ENCODE results near the gene CNTN4. TPM values are rescaled to one million over a fixed set of nuclear protein-coding genes. Genes with fewer than 3 reads are reported as not detected.

Gene CNTN4
- total and polyA plus RNA-seq, 2 of the 8 experiments (the other 6 are each of a cell fraction or from before 2014, with no cell fraction given) = 0.41 to 2.2 TPM

DNA sequence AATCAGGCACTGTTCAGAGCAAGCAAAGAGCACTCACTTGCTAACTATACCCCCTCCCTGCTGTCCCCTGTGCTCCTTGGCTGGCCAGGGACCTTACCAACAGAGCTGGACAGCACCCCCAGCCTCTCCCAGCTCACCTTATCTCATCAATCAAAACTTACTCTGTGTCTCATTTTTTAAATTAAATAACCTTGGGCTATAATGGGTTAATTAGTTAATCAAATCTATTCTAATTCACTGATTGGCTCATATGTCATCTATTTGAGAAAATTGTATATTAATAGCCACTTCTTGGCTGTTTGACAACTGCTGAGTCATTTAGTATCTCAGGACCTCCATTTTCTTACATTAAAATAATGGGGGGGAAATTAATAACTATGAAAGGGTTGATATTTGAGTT, 988.6 kb downstream of the CNTN4 start:
- no peak overlapping the region for H3K4ac ChIP-seq (replicated peaks; ENCODE audit: insufficient read length, low read depth, low read length)
- H4K8ac ChIP-seq (ENCODE audit: extremely low read depth, insufficient read depth, low read length) = no peak overlapping the region
- H2BK15ac ChIP-seq (ENCODE audit: low read length) = no peak overlapping the region
- DNase-seq (ENCODE audit: low read depth in 1 of 2, low spot score in 2 of 2) (no peak), FAIRE-seq (no peak)
- H3K9me3 ChIP-seq (ENCODE audit: insufficient read depth in 2 of 2, low read depth in 1 of 2, low read length in 1 of 2) = no peaks in the 10 kb centered on the region
- H4K20me1 ChIP-seq (replicated peaks in 1 of 2; ENCODE audit: control insufficient read depth in 1 of 2, insufficient read depth in 2 of 2, low read length in 2 of 2) = no peaks in the 10 kb centered on the region
- H3K4me3 ChIP-seq (ENCODE audit: extremely low read depth in 1 of 4, insufficient read depth in 2 of 4, low read depth in 3 of 4, low read length in 4 of 4) = no peak overlapping the region
- no peak overlapping the region for H2BK120ac ChIP-seq (replicated peaks; ENCODE audit: low read depth, low read length)
- no peak overlapping the region for H2BK12ac ChIP-seq (ENCODE audit: low read depth, low read length)
- H3K79me1 ChIP-seq (ENCODE audit: low read depth, low read length) = no peaks in the 10 kb centered on the region
- CTCF ChIA-PET (ENCODE audit: partially characterized antibody) = no interaction called here
- no peak overlapping the region for H2BK5ac ChIP-seq (ENCODE audit: low read depth, low read length)
- H3K27ac ChIP-seq (ENCODE audit: low read depth, low read length) = no peak overlapping the region
- POLR2A ChIA-PET (ENCODE audit: partially characterized antibody) = no interaction called here
- H3K14ac ChIP-seq (ENCODE audit: insufficient read length) = no peak overlapping the region
- no peaks in the 10 kb centered on the region for H3K79me2 ChIP-seq (ENCODE audit: control insufficient read depth in 1 of 2, insufficient read depth in 2 of 2, low read length in 2 of 2)
- no peak overlapping the region for H3K23ac ChIP-seq (ENCODE audit: insufficient read length)
- H3K36me3 ChIP-seq (ENCODE audit: control insufficient read depth in 2 of 4, insufficient read depth in 4 of 4, low read length in 3 of 4) = no peaks in the 10 kb centered on the region
- H4K5ac ChIP-seq (ENCODE audit: insufficient read length, low read depth, low read length) = no peak overlapping the region
- H3K4me1 ChIP-seq (replicated peaks in 1 of 4; ENCODE audit: control insufficient read depth in 3 of 4, insufficient read depth in 4 of 4, low read length in 3 of 4) = peaks cover 0 to 4% (median 1%) of the 10 kb centered on the region in 4 experiments; a peak in 3 of 7 replicates
- H3K18ac ChIP-seq (ENCODE audit: extremely low read depth, low read length) = no peak overlapping the region
- H3K4me2 ChIP-seq (ENCODE audit: insufficient read depth in 1 of 2, low read depth in 2 of 2, low read length in 2 of 2) = no peak overlapping the region
- no peaks in the 10 kb centered on the region for H3K23me2 ChIP-seq (ENCODE audit: low read depth, low read length)
- H3K27me3 ChIP-seq (replicated peaks in 1 of 4; ENCODE audit: control insufficient read depth in 3 of 4, extremely low read depth in 1 of 4, insufficient read depth in 3 of 4, low read length in 3 of 4) = no peaks in the 10 kb centered on the region
- H2BK20ac ChIP-seq (ENCODE audit: low read length) = no peak overlapping the region
- H2AFZ ChIP-seq (ENCODE audit: low read length) = no peak overlapping the region
- H4K91ac ChIP-seq (replicated peaks; ENCODE audit: insufficient read length, low read length) = no peak overlapping the region
- no peak overlapping the region for H3K9ac ChIP-seq (replicated peaks in 1 of 4; ENCODE audit: extremely low read depth in 1 of 4, low read depth in 3 of 4, low read length in 3 of 4)
- H3K56ac ChIP-seq (replicated peaks; ENCODE audit: insufficient read length, low read depth, low read length) = no peak overlapping the region
- H2AK5ac ChIP-seq (ENCODE audit: low read depth, low read length) = no peak overlapping the region
- TF ChIP-seq HDAC2 (IDR thresholded peaks at IDR 0.05; ENCODE audit: borderline replicate concordance in 1 of 2, low read depth in 2 of 2, low read length in 2 of 2) (no peak), SRF (IDR thresholded peaks at IDR 0.05; ENCODE audit: low read depth, low read length) (no peak), RFX5 (IDR thresholded peaks at IDR 0.05; ENCODE audit: borderline replicate concordance, low read depth, low read length) (no peak), E2F6 (IDR thresholded peaks at IDR 0.05) (no peak), TAF7 (optimal IDR thresholded peaks at IDR 0.05; ENCODE audit: borderline replicate concordance, low read depth, low read length) (no peak), POLR2AphosphoS5 (IDR thresholded peaks at IDR 0.05; ENCODE audit: low read depth, low read length) (no peak), SP1 (IDR thresholded peaks at IDR 0.05; ENCODE audit: low read depth, low read length) (no peak), POLR2A (IDR thresholded peaks at IDR 0.05; ENCODE audit: control extremely low read depth in 1 of 2, low read depth in 2 of 2, low read length in 2 of 2) (no peak), CBX8 (IDR thresholded peaks at IDR 0.05; ENCODE audit: borderline replicate concordance, low read depth, low read length) (no peak), SAP30 (IDR thresholded peaks at IDR 0.05; ENCODE audit: insufficient read depth, insufficient replicate concordance, low read length) (no peak), RBBP5 (IDR thresholded peaks at IDR 0.05; ENCODE audit: borderline replicate concordance, low read depth, low read length) (no peak), TEAD4 (IDR thresholded peaks at IDR 0.05; ENCODE audit: low read depth, low read length) (no peak), RAD21 (IDR thresholded peaks at IDR 0.05 in 1 of 2, conservative IDR thresholded peaks at IDR 0.05 in 1 of 2; ENCODE audit: low read depth in 2 of 2, low read length in 2 of 2) (no peak), JUND (IDR thresholded peaks at IDR 0.05; ENCODE audit: low read length) (no peak)
- TF ChIP-seq, protein P1, sequence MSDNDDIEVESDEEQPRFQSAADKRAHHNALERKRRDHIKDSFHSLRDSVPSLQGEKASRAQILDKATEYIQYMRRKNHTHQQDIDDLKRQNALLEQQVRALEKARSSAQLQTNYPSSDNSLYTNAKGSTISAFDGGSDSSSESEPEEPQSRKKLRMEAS (IDR thresholded peaks at IDR 0.05) = no peak
